AG04449 (cell line): ENCODE data around the gene ZNF652.

ENCODE experiments used
- CTCF ChIA-PET: fragments of 350-600 bp; formaldehyde crosslinking; extraction: SDS; loops from one replicate; lab custom pipeline; 2021; ENCODE audit warnings: antibody characterized with exemption; lab: Yijun Ruan, JAX
- POLR2A ChIA-PET: fragments of 400-600, 350-600 bp; formaldehyde crosslinking; extraction: SDS; loops from one replicate; lab custom pipeline; 2020; ENCODE audit warnings: antibody characterized with exemption, inconsistent platforms; lab: Yijun Ruan, JAX
- DNase-seq: peaks from one replicate; pipeline ENCODE4 v3.0.0-alpha.2; 2010; ENCODE audit warnings: low read depth, low spot score
- H3K4me3 ChIP-seq: 2 replicates; pipeline ENCODE4 v1.5.1; 2011; ENCODE audit warnings: low read depth, mild to moderate bottlenecking, control low read depth, low read length
- TF ChIP-seq, protein P1 (sequence below): IDR thresholded peaks from one replicate; pipeline ENCODE4 v1.5.1; 2011; ENCODE audit warnings: mild to moderate bottlenecking, moderate library complexity, low read length, control low read depth, inconsistent platforms; ENCODE audit not compliant: insufficient read depth; ENCODE audit errors: missing control alignments

Gene ZNF652

DNA sequence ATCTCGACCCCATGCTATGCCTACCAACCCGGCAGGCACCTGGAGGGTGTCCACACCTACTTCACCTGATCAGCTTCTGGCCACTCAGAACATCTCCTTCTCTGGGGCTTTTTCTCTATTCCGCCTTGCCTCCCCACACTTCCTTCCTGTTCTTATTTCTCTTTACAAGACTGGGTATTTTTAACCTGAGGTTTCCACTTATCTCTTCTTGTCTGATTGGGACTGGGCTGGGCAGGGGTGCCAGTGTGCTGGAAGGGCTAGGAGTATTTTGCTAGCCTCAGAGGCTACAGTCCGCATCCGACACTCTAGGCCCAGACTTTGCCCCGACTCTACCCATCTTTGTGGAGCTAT, 26.2 kb upstream of the ZNF652 start:
- TF ChIP-seq, protein P1, sequence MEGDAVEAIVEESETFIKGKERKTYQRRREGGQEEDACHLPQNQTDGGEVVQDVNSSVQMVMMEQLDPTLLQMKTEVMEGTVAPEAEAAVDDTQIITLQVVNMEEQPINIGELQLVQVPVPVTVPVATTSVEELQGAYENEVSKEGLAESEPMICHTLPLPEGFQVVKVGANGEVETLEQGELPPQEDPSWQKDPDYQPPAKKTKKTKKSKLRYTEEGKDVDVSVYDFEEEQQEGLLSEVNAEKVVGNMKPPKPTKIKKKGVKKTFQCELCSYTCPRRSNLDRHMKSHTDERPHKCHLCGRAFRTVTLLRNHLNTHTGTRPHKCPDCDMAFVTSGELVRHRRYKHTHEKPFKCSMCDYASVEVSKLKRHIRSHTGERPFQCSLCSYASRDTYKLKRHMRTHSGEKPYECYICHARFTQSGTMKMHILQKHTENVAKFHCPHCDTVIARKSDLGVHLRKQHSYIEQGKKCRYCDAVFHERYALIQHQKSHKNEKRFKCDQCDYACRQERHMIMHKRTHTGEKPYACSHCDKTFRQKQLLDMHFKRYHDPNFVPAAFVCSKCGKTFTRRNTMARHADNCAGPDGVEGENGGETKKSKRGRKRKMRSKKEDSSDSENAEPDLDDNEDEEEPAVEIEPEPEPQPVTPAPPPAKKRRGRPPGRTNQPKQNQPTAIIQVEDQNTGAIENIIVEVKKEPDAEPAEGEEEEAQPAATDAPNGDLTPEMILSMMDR, result no peak
- DNase-seq, result no peak
- no peak overlapping the region for H3K4me3 ChIP-seq
- POLR2A ChIA-PET, result no interaction called here
- CTCF ChIA-PET, result interaction anchor here (1.2 to 6.0 kb wide), 3 partner anchors 9 to 72 kb away, joined by 3 to 60 read pairs (median 4); no protein-coding TSS in a partner anchor

DNA sequence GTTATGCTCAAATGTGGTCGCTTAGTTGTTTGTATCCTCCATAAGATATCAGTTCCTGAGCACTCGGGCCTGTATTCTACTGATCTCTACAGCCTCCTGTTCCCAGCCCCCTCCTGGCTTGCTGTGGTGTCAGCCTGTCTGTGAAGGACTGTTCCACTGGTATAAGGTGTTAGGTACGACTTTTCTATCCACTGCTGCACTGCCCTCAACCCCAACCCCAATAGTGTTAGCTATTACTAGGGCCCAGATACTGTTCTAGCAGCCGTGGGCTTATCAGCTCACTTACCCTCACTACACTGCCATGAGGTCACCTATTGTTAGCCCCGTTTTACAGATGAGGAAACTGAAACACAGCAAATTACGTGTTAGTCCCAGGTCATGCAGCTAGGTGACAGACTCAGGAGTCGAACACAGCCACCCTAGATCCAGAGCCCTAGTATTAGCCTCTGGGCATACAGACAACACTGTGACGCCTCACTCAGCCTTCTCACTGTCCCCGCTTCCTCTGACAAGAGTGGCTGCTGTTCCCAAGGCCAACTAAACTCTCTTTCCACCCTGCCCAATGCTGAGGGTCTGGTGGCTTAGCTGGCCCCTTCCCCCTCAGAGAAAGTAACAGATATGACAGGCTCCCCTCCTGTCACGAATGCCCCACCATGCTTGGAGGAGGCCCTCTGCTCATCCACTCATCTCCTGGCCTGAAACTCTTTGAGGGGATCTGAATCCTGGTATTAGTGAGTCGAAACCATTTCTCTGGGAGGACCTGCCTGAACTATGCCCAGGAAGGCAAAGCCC, 25.6 kb upstream of the ZNF652 start:
- CTCF ChIA-PET, result interaction anchor here (1.2 to 6.0 kb wide), 4 partner anchors 8 to 71 kb away, joined by 3 to 60 read pairs (median 6); no protein-coding TSS in a partner anchor
- TF ChIP-seq, protein P1, result no peak
- POLR2A ChIA-PET, result no interaction called here
- no peak overlapping the region for H3K4me3 ChIP-seq
- no peak for DNase-seq

GRCh38 chr17:49386373-49386772, 24.3 kb upstream of the ZNF652 start:
- TF ChIP-seq, protein P1, result no peak
- DNase-seq, result no peak
- CTCF ChIA-PET, result interaction anchor here (0.9 to 6.6 kb wide), 7 partner anchors 9 to 89 kb away, joined by 3 to 60 read pairs (median 8); no protein-coding TSS in a partner anchor
- POLR2A ChIA-PET, result no interaction called here
- H3K4me3 ChIP-seq, result no peak overlapping the region

- no peak overlapping the region for H3K4me3 ChIP-seq
- ChIA-PET CTCF (interaction anchor here (1.2 to 6.6 kb wide), 4 partner anchors 17 to 87 kb away, joined by 3 to 38 read pairs (median 7); no protein-coding TSS in a partner anchor), POLR2A (no interaction called here)
- DNase-seq, result no peak
- TF ChIP-seq, protein P1, result no peak
Observed at GRCh38 chr17:49384951-49385350, 22.9 kb upstream of the ZNF652 start.

GRCh38 chr17:49383060-49383459, 21.0 kb upstream of the ZNF652 start:
- ChIA-PET CTCF (interaction anchor here (1.0 to 6.6 kb wide), 5 partner anchors 13 to 173 kb away, joined by 3 to 38 read pairs (median 4); no protein-coding TSS in a partner anchor), POLR2A (no interaction called here)
- TF ChIP-seq, protein P1, result no peak
- DNase-seq, result no peak
- H3K4me3 ChIP-seq, result no peak overlapping the region

GRCh38 chr17:49382556-49382955, 20.5 kb upstream of the ZNF652 start:
- ChIA-PET CTCF (interaction anchor here (1.0 to 6.6 kb wide), 6 partner anchors 13 to 174 kb away, joined by 3 to 38 read pairs (median 4); no protein-coding TSS in a partner anchor), POLR2A (no interaction called here)
- TF ChIP-seq, protein P1, result no peak

More at GRCh38 chr17:49382556-49382955, 20.5 kb upstream of the ZNF652 start:
- H3K4me3 ChIP-seq, result no peak overlapping the region
- no peak for DNase-seq
